HL-60/S4 treated with phorbol 12-myristate 13-acetate at 8.2 ng/mL for 4 days and 3 days (cell line): ENCODE data around the gene ZNF688.
"Not testable (repeated sequence)": the region's sequence is repeated elsewhere in the genome, so short reads cannot be mapped to it uniquely, and the experiment has no call there.

Source experiments
- in situ Hi-C: fragments of 300-500 bp; cut with MboI; formaldehyde crosslinking; loops from 2 replicates; pipeline ENCODE4 v1.15.0; 2022; ENCODE audit warnings: low sequenced_read_pairs

The ZNF688 gene

DNA sequence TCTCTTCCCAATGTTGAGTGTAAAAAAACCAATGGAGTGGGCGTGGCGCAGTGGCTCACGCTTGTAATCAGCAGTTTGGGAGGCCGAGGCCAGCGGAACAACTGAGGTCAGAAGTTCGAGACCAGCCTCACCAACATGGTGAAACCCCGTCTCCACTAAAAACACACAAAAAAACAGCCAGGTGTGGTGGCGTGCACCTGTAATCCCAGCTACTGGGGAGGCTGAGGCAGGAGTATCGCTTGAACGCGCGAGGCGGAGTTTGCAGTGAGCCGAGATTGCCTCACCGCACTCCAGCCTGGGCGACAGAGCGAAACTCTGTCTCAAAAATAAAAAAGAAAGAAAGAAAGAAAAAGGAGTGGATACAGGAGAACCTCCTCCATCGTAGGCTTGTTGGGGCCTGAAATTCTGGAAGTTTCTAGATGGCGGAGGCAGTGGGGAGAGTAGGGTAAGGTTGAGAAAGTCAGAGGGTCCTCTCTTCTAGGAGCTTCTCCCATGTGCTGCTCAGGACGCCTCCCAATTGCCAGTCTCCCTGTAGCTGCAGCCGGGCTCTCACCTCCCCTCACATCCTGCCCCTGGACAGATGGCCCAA, 12.6 kb downstream of the ZNF688 start:
- in situ Hi-C loops, result no loop called here

DNA sequence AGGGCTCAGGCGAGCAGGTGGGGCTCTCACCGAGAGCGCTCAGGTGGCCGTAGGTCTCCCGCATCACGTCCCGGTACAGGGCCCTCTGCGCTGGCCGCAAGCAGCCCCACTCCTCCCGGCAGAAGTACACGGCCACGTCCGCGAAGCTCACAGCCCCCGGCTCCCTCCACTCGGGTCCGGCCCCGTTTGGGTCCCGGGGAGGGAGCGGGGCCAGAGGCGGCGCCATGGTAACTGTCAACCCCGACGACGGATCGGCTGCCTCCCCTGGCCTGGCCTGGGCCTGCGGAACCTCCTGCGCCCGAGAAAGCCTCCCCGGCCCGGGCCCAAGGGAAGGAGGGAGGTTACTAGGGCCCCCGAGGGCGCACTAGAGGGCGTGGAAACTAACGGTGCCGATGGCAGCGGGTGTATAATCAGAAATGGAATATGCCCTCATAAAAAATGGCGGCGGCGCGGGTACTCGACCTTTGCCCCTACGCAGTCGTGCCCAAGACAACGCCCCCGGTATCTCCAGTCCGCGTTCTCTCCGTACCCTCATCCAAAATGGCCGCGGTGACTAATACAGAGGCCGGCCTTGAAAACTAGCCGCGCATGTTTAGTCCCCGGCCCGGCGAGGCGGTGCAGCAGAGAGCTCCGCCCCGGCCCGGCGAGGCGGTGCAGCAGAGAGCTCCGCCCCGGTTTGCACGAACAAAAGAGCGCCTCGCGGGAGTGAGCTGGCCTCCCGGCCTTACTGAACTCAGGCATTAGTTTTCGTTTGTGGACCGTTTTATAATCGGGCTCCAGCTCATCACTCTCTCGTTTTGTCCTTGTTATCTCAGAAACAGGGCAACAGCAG, 13.3 kb downstream of the ZNF688 start, which contains the start of gene ZNF764:
Gene ZNF764 (minus strand): TSS at position 418 of the 832 bp plus-strand sequence. CDS start 192 bp downstream, at position 226.
- in situ Hi-C loops, result no loop called here

DNA sequence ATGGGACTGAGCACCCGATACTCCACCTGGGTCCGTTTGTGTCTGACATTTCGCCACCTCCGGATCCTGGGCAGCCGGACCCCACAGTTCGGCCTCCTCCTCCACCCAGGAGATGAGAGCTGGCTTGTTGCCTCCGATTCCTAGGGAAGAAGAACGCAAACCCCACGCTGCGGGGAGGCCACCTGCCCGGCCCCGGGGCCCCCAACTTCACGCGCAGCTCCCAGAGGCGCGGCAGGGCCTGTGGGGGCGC, 13.9 kb downstream of the ZNF688 start:
- in situ Hi-C loops, result no loop called here

DNA sequence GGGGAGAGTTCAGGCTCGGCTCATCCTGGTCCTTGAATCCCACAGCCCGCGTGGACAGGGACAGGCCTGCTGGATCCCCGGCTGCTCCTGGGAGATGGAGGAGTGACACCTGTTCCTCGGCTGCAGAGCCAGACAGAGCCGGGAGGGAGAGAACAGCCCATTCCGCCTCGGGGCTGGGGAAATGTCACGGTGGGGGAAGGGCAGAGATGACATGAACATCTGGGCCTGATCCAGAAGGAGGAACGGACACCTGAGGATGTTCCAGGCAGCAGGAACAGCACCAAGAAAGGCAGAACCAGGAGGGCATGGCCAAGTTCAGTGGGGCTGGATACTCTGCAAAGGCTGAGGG, 15.4 kb downstream of the ZNF688 start:
- in situ Hi-C loops, result no loop called here

DNA sequence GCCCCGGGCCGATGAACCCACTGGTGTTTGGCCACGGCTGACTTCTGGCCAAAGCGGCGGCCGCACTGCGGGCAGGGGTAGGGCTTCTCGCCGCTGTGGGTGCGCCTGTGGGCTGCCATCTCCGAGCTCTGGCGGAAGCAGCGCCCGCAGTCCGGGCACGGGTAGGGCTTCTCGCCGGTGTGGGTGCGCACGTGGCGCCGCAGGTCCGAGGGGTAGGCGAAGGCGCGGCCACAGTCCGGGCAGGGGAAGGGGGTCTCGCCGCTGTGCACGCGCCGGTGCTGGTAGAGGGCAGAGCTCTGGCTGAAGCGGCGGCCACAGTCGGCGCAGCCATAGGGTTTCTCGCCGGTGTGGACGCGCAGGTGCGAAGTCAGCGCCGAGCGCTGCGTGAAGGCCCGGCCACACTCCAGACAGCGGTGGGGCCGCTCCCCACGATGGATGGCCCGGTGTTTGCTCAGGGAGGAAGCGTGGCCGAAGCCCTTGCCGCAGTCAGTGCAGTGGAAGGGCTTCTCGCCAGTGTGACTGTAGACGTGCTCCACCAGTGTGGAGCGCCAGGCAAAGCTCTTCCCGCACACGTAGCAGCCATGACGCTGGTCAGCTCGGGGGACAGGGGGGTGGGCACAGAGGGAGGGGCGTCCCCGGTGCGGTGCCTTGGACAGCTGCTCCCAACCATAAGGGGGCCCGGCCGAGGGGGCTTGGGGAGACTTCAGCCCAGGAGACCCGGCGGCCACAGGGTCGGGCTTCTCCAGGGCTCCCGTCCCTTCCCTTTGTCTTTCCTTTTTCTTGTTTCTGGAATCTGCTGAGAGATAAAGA, 16.0 kb downstream of the ZNF688 start:
- in situ Hi-C loops, result no loop called here

DNA sequence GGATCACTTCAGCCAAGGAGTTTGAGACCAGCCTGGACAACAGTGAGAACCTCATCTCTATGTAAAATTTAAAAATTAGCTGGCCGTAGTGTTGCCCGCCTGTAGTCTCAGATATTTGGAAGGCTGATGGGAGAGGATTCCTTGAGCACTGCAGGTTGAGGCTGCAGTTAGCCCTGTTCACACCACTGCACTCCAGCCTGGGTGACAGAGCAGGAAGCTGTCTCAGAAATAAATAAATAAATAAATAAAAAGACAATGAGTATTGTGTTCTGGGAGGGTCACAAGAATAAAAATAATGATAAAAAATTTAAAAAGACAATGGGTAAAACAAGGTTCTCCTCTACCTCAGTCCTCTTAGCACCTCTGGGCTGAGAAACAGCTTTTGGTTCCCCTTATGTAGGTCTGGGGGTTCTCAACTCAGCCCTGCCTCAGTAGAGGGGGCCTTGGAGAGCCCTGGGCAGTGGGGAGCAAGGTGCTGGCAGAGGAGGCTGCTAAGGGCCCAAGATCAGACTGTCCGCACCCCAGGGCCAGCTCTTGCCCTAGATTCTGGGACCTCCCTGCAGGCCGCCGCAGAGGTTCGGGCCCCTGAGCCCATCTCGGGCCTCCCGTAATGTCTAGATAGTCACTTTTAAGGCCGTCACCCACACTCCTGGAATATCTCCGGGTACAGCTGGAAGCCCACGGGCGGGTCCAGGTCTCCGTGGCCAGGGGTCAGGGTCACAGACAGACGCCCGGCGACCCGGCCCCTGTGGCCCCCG, 16.8 kb downstream of the ZNF688 start:
- in situ Hi-C loops, result no loop called here

DNA sequence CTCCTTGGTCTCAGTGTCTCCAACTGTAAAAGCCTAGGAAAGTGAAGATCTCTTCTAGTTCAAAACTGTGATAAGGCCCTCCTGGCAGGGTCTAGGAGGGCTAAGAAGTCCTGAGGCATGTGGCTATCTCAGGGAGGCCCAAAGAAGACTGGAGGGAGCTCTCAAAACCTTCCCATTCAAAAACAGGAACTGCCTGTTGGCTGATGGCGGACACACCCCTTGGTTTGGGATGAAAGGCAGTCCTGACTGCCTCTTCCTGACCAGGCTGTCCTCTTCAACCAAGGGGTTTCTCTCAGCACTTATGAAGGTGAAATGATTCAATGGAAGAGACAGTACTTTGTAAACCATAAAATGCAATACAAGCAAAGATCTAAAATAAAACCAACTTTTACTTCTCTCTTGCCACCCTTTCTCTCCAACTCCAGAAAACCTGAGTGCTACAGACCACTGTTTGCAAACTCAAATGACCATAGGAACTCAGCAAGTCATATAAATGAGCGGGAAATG, 18.1 kb downstream of the ZNF688 start:
- in situ Hi-C loops, result no loop called here

DNA sequence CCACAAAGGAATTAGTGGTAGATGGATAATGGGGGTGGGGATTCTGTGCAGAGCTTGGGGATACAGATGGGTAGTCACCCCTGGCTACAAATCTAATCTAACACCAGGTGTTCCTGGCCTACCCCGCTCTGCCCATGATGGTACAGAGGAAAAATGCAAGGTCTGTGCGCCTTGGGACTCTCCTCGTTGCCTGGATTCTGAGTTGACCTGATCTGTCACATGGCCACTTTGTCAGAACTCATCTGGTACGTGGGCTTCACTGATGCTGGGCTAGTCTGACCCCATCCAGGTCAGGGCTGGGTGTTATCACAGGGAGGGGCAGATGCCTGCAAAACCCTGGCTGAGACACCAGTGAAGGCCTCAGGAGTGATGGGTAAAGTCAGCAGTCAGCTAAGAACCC, 18.6 kb downstream of the ZNF688 start:
- in situ Hi-C loops, result no loop called here

DNA sequence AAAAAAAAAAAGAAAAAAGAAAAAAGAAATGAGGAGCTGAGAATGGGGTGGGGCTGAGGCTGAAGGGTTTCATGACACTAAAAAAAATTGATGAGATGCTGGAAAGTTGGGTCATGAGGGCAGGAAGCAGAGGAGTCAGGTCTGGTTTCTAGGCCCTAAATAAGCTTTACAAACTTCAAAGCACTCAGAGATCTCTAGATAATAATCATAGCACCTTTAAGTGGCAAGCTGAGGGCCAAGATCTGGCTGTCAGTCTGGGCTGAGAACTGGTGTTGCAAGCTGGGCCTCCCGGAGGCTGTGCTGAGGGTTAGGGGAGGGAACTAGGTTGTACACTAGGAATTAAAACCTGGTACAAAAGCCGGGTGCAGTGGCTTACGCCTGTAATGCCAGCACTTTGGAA, 19.7 kb downstream of the ZNF688 start:
- in situ Hi-C loops, result no loop called here

DNA sequence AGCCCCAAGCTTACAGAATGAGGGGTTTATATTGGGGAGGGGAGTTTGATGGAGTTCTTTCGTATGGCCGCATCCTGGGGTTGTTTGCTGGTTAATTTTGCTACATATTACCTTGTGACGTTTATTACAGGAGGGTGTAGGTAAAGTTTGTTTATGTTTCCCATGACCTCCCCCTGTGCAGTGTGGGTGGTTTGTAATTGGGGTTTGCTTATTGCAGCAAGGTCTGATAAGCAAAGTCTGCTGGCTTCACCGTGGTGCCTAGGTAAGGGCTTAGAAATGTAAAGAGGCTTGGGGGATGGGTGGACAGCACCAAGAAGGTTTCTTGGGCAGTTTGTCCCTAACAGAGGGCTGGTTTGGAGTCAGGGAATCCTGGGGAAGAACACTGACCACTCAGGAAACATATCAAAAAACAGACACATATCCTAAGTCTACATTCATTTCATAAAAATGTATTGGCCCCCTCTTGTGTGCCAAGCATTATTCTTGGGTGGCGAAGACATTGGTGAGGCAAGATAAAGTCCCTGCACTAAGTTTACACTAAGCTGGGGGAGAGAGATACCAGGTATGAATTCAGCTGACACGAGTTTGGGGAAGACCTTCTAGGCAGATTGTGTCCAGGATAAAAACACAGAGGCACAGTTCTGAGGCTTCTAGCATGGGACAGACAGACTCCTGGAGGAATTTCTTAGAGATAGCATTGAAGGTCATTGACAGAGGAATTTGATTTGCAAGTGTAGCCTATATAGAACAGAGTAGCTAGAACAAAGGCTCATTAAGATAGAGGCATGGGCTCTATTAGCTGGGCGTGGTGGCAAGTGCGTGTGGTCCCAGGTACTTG, 22.9 kb downstream of the ZNF688 start:
- in situ Hi-C loops, result no loop called here

DNA sequence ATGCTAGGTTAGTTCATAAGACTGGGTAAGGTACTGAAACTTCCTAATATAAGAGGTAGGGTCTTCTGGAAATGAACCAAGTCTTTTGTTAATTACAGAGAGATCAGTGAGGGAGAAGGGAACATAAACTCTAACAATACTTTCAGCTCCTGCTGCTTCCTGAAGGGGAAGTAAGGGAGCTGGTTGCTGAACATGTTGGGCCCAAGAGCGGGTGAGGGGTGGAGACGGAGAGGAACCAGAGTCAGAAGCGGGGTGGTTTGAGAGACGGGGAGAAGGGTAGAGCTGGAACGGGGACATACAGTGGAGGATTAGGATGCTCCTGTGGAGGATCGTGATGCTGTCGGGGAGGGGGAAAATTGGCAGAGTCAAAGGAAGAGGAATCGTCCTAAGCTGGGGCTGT, 25.4 kb downstream of the ZNF688 start:
- in situ Hi-C loops, result no loop called here

DNA sequence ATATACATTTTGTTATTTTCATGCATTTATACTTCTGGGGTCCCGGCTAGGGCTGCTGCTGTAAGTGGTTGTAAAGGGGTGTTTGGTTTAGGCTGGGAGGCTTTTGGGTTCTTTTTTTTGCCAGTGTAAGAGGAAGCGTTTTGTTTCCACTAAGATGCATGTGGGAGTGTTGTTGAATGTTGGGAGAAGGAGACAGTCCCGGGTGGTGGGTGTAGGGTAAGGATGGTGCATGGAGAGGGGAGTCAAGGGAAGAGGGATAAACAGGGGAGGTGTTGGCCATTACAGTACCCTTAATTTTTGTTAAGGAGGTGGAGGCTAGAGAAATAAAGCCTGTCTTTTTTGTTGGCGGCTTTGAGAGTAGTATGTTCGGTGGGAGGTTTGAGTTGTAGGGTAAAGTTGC, 28.4 kb downstream of the ZNF688 start:
- in situ Hi-C loops, result no loop called here

DNA sequence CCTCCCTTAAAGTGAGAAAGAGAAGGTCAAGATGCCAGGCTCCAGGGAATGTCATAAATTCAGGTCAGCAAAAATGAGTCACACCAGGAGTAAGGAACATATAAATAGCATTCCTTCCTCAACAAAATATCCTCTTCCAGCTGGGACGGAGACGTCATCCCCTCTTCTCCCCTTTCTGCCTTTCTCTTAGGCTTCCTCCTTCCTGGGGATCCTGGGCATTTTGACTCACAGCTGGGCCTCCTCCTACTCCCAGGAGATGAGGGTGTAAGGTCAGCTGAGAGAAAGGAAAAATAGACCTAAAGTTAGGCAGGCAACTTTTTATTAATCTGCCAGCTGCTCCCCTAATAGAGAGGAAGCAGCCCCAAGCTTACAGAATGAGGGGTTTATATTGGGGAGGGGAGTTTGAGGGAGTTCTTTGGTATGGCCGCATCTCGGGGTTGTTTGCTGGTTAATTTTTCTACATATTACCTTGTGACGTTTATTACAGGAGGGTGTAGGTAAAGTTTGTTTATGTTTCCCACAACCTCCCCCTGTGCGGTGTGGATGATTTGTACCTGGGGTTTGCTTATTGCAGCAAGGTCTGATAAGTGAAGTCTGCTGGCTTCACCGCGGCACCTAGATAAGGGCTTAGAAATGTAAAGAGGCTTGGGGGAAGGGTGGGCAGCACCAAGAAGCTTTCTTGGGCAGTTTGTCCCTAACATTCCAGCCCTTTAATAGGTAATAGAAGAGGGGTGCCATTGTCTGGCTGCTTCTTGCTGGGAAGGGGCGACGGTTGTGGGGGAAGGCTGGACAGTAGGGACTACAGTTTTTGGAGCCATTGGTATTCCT, 29.8 kb downstream of the ZNF688 start:
- in situ Hi-C loops, result no loop called here

DNA sequence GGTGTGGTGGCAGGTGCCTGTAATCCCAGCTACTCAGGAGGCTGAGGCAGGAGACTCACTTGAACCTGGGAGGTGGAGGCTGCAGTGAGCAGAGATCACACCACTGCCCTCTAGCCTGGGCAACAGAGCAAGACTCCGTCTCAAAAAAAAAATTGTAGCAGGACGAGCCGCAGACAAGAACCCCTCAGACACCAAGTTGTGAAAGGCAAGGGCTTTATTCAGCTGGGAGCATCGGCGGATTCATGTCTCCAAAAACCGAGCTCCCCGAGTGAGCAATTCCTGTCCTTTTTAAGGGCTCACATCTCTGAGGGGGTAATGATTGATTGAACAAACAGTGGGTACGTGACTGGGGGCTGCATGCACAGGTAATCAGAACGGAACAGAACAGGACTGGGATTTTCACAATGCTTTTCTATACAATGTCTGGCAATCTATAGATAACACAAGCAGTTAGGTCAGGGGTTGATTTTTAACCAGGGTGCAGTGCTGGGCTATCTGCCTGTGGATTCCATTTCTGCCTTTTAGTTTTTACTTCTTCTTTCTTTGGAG, 30.5 kb downstream of the ZNF688 start:
- in situ Hi-C loops, result not testable (repeated sequence)

DNA sequence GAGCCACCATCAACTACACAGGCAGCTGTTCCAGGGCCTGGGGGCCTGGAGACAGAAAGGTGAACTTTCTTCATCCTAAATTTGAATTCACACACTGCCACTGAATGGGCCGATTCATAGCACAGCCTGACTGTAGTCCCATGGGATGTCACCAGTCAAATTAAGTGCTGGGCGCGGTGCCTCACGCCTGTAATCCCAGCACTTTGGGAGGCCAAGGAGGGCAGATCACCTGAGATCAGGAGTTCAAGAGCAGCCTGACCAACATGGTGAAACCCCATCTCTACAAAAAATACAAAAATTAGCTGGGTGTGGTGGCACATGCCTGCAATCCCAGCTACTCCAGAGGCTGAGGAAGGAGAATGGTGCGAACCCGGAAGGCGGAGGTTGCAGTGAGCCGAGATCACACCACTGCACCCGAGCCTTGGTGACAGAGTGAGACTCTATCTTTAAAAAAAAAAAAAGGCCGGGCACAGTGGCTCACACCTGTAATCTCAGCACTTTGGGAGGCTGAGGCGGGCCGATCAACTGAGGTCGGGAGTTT, 31.5 kb downstream of the ZNF688 start:
- in situ Hi-C loops, result not testable (repeated sequence)

DNA sequence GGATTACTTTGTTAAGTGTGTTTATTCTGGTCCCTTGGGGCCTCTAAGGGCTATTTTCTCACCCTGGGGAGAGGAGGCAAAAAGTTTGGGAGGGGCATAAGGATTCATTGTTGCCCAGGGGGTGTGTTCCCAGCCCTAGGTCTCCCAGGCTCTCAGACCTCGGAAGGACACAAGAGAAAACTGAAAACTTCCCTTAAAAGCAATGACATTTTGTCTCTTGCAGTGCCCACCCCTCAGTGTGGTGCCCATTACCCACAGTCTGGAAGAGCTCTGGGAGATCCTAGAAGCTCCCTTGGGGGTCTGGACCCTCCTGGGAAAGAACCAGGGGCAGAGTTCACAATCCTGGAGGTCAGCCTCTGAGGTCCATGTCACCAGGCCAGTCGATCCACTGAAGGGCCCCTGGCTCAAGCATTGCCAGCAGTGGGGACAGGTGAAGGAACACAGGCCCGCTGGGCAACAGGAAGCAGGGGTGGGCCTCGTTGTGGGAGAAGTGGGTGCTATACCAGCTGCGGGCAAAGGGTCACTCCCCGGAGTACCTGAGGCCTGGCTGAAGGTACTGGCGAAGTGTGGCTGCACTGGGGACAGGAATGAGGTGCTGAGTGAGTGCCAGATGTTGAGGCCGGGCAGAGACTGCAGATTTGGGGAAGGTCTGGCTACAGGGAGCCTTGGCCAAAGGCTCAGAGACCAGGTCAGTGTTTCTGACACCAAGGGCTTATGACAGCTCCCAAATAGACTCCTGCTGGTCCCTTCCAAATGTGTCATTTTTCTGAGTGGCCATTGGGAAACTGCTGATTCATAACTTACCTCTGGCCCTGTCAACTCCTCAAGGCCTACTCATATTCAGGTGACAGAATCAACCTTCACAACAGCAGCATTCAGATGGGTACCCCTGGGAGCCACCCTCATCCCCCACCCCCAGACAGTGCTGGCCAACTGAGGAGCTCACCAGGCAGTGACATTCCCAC, 32.2 kb downstream of the ZNF688 start:
- in situ Hi-C loops, result no loop called here

DNA sequence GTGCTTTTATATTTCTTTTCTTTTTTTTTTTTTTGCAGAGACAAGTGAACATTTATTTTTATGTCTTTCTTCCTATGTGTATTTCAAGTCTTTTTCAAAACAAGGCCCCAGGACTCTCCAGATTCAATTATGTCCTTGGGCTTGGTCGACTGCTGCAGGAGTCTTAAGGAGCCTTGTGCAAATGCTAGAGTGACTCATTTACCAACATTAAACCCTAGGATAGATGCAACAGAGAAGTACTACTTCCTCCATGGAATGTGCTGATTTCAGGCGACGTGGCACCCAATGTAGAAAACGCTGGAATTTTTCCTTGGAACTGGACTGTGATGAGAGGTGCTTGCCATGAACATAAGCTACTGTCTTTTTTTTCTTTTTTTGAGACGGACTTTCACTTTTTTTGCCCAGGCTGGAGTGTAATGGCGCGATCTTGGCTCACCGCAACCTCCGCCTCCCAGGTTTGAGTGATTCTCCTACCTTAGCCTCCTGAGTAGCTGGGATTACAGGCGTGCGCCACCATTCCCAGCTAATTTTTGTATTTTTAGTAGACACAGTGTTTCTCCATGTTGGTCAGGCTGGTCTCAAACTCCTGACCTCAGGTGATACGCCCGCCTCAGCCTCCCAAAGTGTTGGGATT, 35.0 kb downstream of the ZNF688 start:
- in situ Hi-C loops, result not testable (repeated sequence)
